Skin of body (tissue), 2 donors: ENCODE data around the gene TM7SF3. TPM values are rescaled to one million over a fixed set of nuclear protein-coding genes. Genes with fewer than 3 reads are reported as not detected.

Experiments used
- DNase-seq: peaks from one replicate; lab custom pipeline; 2025; lab: John Stamatoyannopoulos, UW
- total RNA-seq: library from RNA; depleted of rRNA; stranded (reverse); fragments of >200 nt; gene quantifications from one replicate; pipeline ENCODE4 v1.2.3, GENCODE V29; 2014

Gene TM7SF3
- total RNA-seq, 1 donor from 2014 or later: 45.9 TPM

- DNase-seq: no peak
Observed at GRCh38 chr12:26929590-26929989, 84.6 kb downstream of the TM7SF3 start.

GRCh38 chr12:26928661-26929060 lies 85.5 kb downstream of the TM7SF3 start:
- DNase-seq: no peak

Other genes with a start within 250 kb of the TM7SF3 start
- gene ITPR2, start 181.2 kb downstream of the TM7SF3 start, total RNA-seq: 63.4 TPM
- gene INTS13, start 76.4 kb downstream of the TM7SF3 start, total RNA-seq: 20.9 TPM
- gene FGFR1OP2, start 75.9 kb downstream of the TM7SF3 start, total RNA-seq: 55.8 TPM
- 54.2 TPM for gene MED21, start 8.2 kb upstream of the TM7SF3 start, total RNA-seq
- not detected for gene C12orf71, start 68.2 kb upstream of the TM7SF3 start, total RNA-seq
- 36.2 TPM for gene STK38L, start 229.9 kb upstream of the TM7SF3 start, total RNA-seq